ENCODE measurements around the gene RARA.
"Not testable (repeated sequence)": the region's sequence is repeated elsewhere in the genome, so short reads cannot be mapped to it uniquely, and the experiment has no call there.

The RARA gene

GRCh38 chr17:40382251-40382650 lies 73.3 kb downstream of the RARA start:
- DNase-seq = no peak

- not testable (repeated sequence) for DNase-seq
These were observed 77.6 kb downstream of the RARA start for GRCh38 chr17:40386555-40386954.

GRCh38 chr17:40399185-40399584 lies 90.2 kb downstream of the RARA start:
- DNase-seq = peak; percentile 44

- no peak for DNase-seq
These were observed 93.7 kb downstream of the RARA start for GRCh38 chr17:40402668-40403067.

- DNase-seq = no peak
These were observed 95.0 kb downstream of the RARA start for GRCh38 chr17:40404003-40404402.
